ENCODE measurements around the gene CYP19A1.

CYP19A1 gene

GRCh38 chr15:51226576-51227210, 111.7 kb downstream of the CYP19A1 start:
- H3K4me3 ChIP-seq (replicated peaks; ENCODE audit: insufficient read depth, low read length) = no peak overlapping the region
- TF ChIP-seq, protein P1, sequence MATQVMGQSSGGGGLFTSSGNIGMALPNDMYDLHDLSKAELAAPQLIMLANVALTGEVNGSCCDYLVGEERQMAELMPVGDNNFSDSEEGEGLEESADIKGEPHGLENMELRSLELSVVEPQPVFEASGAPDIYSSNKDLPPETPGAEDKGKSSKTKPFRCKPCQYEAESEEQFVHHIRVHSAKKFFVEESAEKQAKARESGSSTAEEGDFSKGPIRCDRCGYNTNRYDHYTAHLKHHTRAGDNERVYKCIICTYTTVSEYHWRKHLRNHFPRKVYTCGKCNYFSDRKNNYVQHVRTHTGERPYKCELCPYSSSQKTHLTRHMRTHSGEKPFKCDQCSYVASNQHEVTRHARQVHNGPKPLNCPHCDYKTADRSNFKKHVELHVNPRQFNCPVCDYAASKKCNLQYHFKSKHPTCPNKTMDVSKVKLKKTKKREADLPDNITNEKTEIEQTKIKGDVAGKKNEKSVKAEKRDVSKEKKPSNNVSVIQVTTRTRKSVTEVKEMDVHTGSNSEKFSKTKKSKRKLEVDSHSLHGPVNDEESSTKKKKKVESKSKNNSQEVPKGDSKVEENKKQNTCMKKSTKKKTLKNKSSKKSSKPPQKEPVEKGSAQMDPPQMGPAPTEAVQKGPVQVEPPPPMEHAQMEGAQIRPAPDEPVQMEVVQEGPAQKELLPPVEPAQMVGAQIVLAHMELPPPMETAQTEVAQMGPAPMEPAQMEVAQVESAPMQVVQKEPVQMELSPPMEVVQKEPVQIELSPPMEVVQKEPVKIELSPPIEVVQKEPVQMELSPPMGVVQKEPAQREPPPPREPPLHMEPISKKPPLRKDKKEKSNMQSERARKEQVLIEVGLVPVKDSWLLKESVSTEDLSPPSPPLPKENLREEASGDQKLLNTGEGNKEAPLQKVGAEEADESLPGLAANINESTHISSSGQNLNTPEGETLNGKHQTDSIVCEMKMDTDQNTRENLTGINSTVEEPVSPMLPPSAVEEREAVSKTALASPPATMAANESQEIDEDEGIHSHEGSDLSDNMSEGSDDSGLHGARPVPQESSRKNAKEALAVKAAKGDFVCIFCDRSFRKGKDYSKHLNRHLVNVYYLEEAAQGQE (IDR thresholded peaks at IDR 0.05; ENCODE audit: insufficient replicate concordance, low read depth) = no peak
- TF ChIP-seq GABPA (IDR thresholded peaks at IDR 0.05; ENCODE audit: low read depth) (no peak), SPI1 (IDR thresholded peaks at IDR 0.05; ENCODE audit: borderline replicate concordance, low read depth) (no peak), POLR2AphosphoS5 (IDR thresholded peaks at IDR 0.05; ENCODE audit: low read depth) (no peak), CTCF (IDR thresholded peaks at IDR 0.05; ENCODE audit: insufficient read depth, low read length) (no peak)
- no peak for DNase-seq (ENCODE audit: low read depth in 1 of 2, low spot score in 1 of 2)
- H3K27me3 ChIP-seq (ENCODE audit: insufficient read depth, poor library complexity, severe bottlenecking) = no peaks in the 10 kb centered on the region
- H3K27ac ChIP-seq (replicated peaks) = no peak overlapping the region

DNA sequence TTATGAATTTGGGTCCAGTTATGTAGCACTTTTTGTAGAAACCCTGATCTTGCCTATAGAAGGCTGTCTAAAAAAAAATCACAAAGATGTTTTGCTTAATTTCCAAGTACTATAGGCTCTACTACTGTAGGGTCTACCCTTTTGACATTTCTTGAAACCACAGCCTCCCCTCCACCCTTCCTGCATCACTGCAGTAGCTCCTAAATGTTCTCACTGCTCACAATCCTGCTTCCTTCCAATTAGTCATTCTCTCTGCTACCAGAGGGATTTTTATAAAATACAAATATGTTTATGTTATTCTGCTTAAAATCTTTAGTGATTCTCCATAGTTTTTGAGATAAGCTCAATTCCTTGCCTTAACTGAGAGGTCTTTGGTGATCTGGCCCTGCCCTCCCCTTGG, 114.0 kb downstream of the CYP19A1 start:
- H3K27me3 ChIP-seq (ENCODE audit: insufficient read depth, poor library complexity, severe bottlenecking) = no peaks in the 10 kb centered on the region
- DNase-seq (ENCODE audit: low read depth in 1 of 2, low spot score in 1 of 2) = no peak
- no peak for TF ChIP-seq SPI1 (IDR thresholded peaks at IDR 0.05; ENCODE audit: borderline replicate concordance, low read depth)
- TF ChIP-seq CTCF (IDR thresholded peaks at IDR 0.05; ENCODE audit: insufficient read depth, low read length) = no peak
- TF ChIP-seq, protein P1 (IDR thresholded peaks at IDR 0.05; ENCODE audit: insufficient replicate concordance, low read depth) = no peak

DNA sequence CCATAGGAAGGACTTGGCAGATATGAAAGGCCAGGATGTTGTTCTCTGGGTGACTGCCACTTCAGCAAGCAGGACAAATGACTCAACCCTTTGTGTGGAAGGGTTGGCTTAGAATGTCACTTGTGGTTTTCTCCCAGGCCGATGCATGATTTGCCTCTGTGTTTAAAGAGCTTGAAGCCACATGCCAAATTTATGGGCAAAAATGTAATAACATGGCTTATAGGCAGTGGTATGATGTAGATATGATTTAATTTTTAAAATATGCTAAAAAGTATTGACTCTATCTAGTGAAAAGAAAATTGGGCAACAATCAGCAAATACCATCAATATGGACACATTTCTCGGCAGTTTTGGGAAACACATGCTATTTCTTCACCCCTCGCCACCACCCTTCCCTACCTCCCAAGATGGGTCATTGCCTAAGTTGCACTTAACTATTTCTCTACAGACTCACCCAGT, 114.6 kb downstream of the CYP19A1 start:
- TF ChIP-seq, protein P1 (IDR thresholded peaks at IDR 0.05; ENCODE audit: insufficient replicate concordance, low read depth) = no peak
- TF ChIP-seq GABPA (IDR thresholded peaks at IDR 0.05; ENCODE audit: low read depth) (no peak), SPI1 (IDR thresholded peaks at IDR 0.05; ENCODE audit: borderline replicate concordance, low read depth) (no peak), CTCF (IDR thresholded peaks at IDR 0.05; ENCODE audit: insufficient read depth, low read length) (no peak), POLR2AphosphoS5 (IDR thresholded peaks at IDR 0.05; ENCODE audit: low read depth) (no peak)
- Histone ChIP-seq H3K27me3 (ENCODE audit: insufficient read depth, poor library complexity, severe bottlenecking) (no peaks in the 10 kb centered on the region), H3K4me3 (replicated peaks; ENCODE audit: insufficient read depth, low read length) (no peak overlapping the region), H3K27ac (replicated peaks) (peak overlapping the region; percentile 65)
- DNase-seq (ENCODE audit: low read depth in 1 of 2, low spot score in 1 of 2) = peak; percentile 63 to 65

More for the DNA sequence above, 114.0 kb downstream of the CYP19A1 start:
- Histone ChIP-seq H3K27ac (replicated peaks) (peak overlapping the region; percentile 65), H3K4me3 (replicated peaks; ENCODE audit: insufficient read depth, low read length) (no peak overlapping the region)

Data from HL-60 (cell line).